ENCODE results near the gene PRICKLE2.

Gene PRICKLE2

DNA sequence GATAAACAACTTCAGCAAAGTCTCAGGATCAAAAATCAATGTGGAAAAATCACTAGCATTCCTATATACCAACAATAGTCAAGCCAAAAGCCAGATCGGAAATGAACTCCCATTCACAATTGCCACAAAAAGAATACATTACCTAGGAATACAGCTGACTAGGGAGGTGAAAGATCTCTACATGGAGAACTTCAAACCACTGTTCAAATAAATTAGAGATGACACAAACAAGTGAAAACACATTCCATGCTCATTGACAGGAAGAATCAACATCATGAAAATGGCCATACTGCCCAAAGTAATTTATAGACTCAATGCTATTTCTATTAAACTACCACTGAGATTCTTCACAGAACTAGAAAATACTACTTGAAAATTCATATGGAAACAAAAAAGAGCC is 107.8 kb downstream of the PRICKLE2 start:
- Histone ChIP-seq H3K9me3 (replicated peaks in 1 of 11) (peaks cover 15 to 40% (median 26%) of the 10 kb centered on the region in 11 experiments), H4K20me1 (no peaks in the 10 kb centered on the region), H3K36me3 (peaks cover 0 to 13% (median 0%) of the 10 kb centered on the region in 11 experiments; a peak in 1 of 22 replicates), H3K9ac (no peak overlapping the region), H3K27me3 (no peaks in the 10 kb centered on the region), H3K4me2 (no peak overlapping the region), H3K4me1 (no peaks in the 10 kb centered on the region), H3K4me3 (no peak overlapping the region), H3K27ac (no peak overlapping the region)
- no peak for TF ChIP-seq Cebpa-rat (IDR thresholded peaks at IDR 0.05)

- Histone ChIP-seq H3K27ac (no peak overlapping the region), H3K9me3 (replicated peaks in 1 of 11) (peaks cover 15 to 40% (median 26%) of the 10 kb centered on the region in 11 experiments), H3K27me3 (no peaks in the 10 kb centered on the region), H3K4me2 (no peak overlapping the region), H3K9ac (no peak overlapping the region), H3K4me1 (no peaks in the 10 kb centered on the region), H4K20me1 (no peaks in the 10 kb centered on the region), H3K36me3 (0 out of 22 replicates have a peak, but pooled peaks cover 0 to 3% (median 0%) of the 10 kb centered on the region in 11 experiments), H3K4me3 (no peak overlapping the region)
- TF ChIP-seq Cebpa-rat (IDR thresholded peaks at IDR 0.05), result no peak
These were observed 110.6 kb downstream of the PRICKLE2 start for GRCh38 chr3:64114651-64115050.

DNA sequence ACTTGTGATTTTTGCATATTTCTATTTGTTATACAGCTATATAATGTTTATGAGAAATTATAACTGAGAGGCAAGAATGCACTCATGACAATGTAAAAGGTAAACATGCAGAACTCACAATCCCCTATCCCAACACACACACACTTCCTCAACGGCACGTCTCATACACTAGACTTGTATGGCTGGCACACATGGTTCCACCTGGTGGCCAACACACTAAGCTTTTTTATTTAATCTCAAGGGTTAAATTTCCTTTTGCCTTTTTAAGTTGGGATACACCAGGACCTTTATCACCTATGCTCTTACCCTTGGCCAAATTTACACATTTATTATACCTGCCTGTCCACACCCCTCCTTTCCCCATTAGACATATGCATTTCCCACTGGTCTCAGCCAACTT is 113.4 kb downstream of the PRICKLE2 start:
- no peak overlapping the region for H3K4me3 ChIP-seq
- no peak for TF ChIP-seq Cebpa-rat (IDR thresholded peaks at IDR 0.05)

DNA sequence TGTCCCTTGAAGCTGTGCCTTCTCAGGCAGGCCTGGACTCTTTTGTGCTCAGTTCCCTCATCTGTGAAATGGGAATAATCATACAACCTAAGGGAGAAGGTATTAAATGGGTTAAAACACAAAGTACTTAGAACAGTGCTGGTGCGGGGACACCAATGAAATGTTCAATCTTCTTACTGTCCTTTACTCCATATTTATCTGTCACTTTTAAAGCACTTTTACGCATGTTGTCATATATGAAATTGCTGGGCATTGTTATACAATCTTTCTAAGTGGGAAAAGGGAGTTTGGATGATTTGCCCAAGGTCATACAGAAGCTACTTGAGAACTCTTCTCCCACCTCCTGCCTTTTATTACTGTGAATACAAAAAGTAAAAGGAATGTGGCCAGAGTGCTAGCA is 114.2 kb downstream of the PRICKLE2 start:
- Histone ChIP-seq H3K27ac (no peak overlapping the region), H3K36me3 (0 out of 22 replicates have a peak, but pooled peaks cover 0 to 3% (median 0%) of the 10 kb centered on the region in 11 experiments), H3K4me3 (no peak overlapping the region), H3K4me1 (no peaks in the 10 kb centered on the region; a peak in 1 of 20 replicates), H3K27me3 (no peaks in the 10 kb centered on the region), H3K9ac (no peak overlapping the region), H3K4me2 (no peak overlapping the region), H3K9me3 (replicated peaks in 1 of 11) (peaks cover 15 to 33% (median 26%) of the 10 kb centered on the region in 11 experiments), H4K20me1 (no peaks in the 10 kb centered on the region)
- no peak for TF ChIP-seq Cebpa-rat (IDR thresholded peaks at IDR 0.05)

More for the DNA sequence above, 113.4 kb downstream of the PRICKLE2 start:
- 0 out of 22 replicates have a peak, but pooled peaks cover 0 to 3% (median 0%) of the 10 kb centered on the region in 11 experiments for H3K36me3 ChIP-seq
- H3K9me3 ChIP-seq (replicated peaks in 1 of 11), result peaks cover 15 to 36% (median 26%) of the 10 kb centered on the region in 11 experiments
- no peak overlapping the region for H3K27ac ChIP-seq
- no peaks in the 10 kb centered on the region for H3K27me3 ChIP-seq
- no peaks in the 10 kb centered on the region for H3K4me1 ChIP-seq
- no peaks in the 10 kb centered on the region for H4K20me1 ChIP-seq
- no peak overlapping the region for H3K4me2 ChIP-seq
- no peak overlapping the region for H3K9ac ChIP-seq

GRCh38 chr3:64110071-64110470 is 115.2 kb downstream of the PRICKLE2 start:
- Histone ChIP-seq H3K27me3 (no peaks in the 10 kb centered on the region), H3K4me1 (no peaks in the 10 kb centered on the region; a peak in 1 of 20 replicates), H3K4me3 (no peak overlapping the region), H3K27ac (no peak overlapping the region), H4K20me1 (no peaks in the 10 kb centered on the region), H3K4me2 (no peak overlapping the region), H3K9ac (no peak overlapping the region), H3K36me3 (0 out of 22 replicates have a peak, but pooled peaks cover 0 to 3% (median 0%) of the 10 kb centered on the region in 11 experiments), H3K9me3 (replicated peaks in 1 of 11) (peaks cover 13 to 23% (median 21%) of the 10 kb centered on the region in 11 experiments)
- TF ChIP-seq Cebpa-rat (IDR thresholded peaks at IDR 0.05), result no peak

GRCh38 chr3:64109438-64109837 is 115.8 kb downstream of the PRICKLE2 start:
- no peaks in the 10 kb centered on the region; a peak in 1 of 20 replicates for H3K4me1 ChIP-seq
- no peak overlapping the region for H3K9ac ChIP-seq
- H4K20me1 ChIP-seq, result no peaks in the 10 kb centered on the region
- no peak for TF ChIP-seq Cebpa-rat (IDR thresholded peaks at IDR 0.05)
- H3K4me2 ChIP-seq, result no peak overlapping the region
- H3K36me3 ChIP-seq, result 0 out of 22 replicates have a peak, but pooled peaks cover 0 to 3% (median 0%) of the 10 kb centered on the region in 11 experiments
- no peak overlapping the region for H3K27ac ChIP-seq
- no peak overlapping the region for H3K4me3 ChIP-seq
- H3K9me3 ChIP-seq (replicated peaks in 1 of 11), result peaks cover 6 to 17% (median 14%) of the 10 kb centered on the region in 11 experiments; a peak in 21 of 22 replicates
- H3K27me3 ChIP-seq, result no peaks in the 10 kb centered on the region

GRCh38 chr3:64108784-64109317 is 116.4 kb downstream of the PRICKLE2 start:
- no peaks in the 10 kb centered on the region; a peak in 1 of 20 replicates for H3K4me1 ChIP-seq
- no peak overlapping the region for H3K4me3 ChIP-seq
- no peak overlapping the region for H3K4me2 ChIP-seq
- peaks cover 3 to 11% (median 8%) of the 10 kb centered on the region in 11 experiments; a peak in 18 of 22 replicates for H3K9me3 ChIP-seq (replicated peaks in 1 of 11)
- TF ChIP-seq Cebpa-rat (IDR thresholded peaks at IDR 0.05), result no peak
- H3K36me3 ChIP-seq, result 0 out of 22 replicates have a peak, but pooled peaks cover 0 to 3% (median 0%) of the 10 kb centered on the region in 11 experiments
- H4K20me1 ChIP-seq, result no peaks in the 10 kb centered on the region
- no peak overlapping the region for H3K9ac ChIP-seq
- H3K27me3 ChIP-seq, result no peaks in the 10 kb centered on the region
- no peak overlapping the region for H3K27ac ChIP-seq

- no peak overlapping the region for H3K4me2 ChIP-seq
- no peak overlapping the region for H3K27ac ChIP-seq
- H3K9me3 ChIP-seq (replicated peaks in 1 of 11), result peaks cover 0 to 6% (median 2%) of the 10 kb centered on the region in 11 experiments; a peak in 9 of 22 replicates
- H4K20me1 ChIP-seq, result no peaks in the 10 kb centered on the region
- H3K4me3 ChIP-seq, result no peak overlapping the region
- no peak for TF ChIP-seq Cebpa-rat (IDR thresholded peaks at IDR 0.05)
- H3K27me3 ChIP-seq, result no peaks in the 10 kb centered on the region
- 0 out of 22 replicates have a peak, but pooled peaks cover 0 to 2% (median 0%) of the 10 kb centered on the region in 11 experiments for H3K36me3 ChIP-seq
- H3K9ac ChIP-seq, result no peak overlapping the region
- no peaks in the 10 kb centered on the region; a peak in 1 of 20 replicates for H3K4me1 ChIP-seq
These were observed 117.0 kb downstream of the PRICKLE2 start for GRCh38 chr3:64108231-64108630.

DNA sequence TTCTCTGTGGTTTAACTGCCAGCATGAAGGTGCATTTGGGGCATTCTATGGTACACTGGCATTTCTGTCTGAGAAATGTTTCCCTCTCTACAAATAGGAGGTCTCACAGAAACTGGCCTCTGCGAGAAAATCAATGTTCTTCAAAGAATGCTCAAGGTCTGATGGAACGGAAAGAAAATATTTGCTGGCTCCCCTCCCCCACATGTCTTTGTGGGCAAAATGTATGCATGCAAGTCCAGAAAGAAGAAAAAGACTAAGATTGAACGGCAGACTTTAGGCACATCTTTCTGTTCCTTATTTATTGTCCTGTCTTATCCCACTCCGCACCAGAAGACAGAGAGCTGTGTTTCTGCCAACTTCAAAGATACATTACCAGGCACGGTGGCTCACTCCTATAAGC is 118.1 kb downstream of the PRICKLE2 start:
- H3K27ac ChIP-seq, result no peak overlapping the region
- no peaks in the 10 kb centered on the region; a peak in 1 of 20 replicates for H3K4me1 ChIP-seq
- no peaks in the 10 kb centered on the region for H3K36me3 ChIP-seq
- H3K4me2 ChIP-seq, result no peak overlapping the region
- TF ChIP-seq Cebpa-rat (IDR thresholded peaks at IDR 0.05), result no peak
- no peak overlapping the region for H3K4me3 ChIP-seq
- H3K27me3 ChIP-seq, result no peaks in the 10 kb centered on the region
- H4K20me1 ChIP-seq, result no peaks in the 10 kb centered on the region
- no peak overlapping the region for H3K9ac ChIP-seq
- H3K9me3 ChIP-seq (replicated peaks in 1 of 11), result no peaks in the 10 kb centered on the region

GRCh38 chr3:64105816-64106215 is 119.5 kb downstream of the PRICKLE2 start:
- no peak for TF ChIP-seq Cebpa-rat (IDR thresholded peaks at IDR 0.05)
- H3K4me3 ChIP-seq, result no peak overlapping the region
- no peaks in the 10 kb centered on the region; a peak in 1 of 20 replicates for H3K4me1 ChIP-seq
- H3K36me3 ChIP-seq, result no peaks in the 10 kb centered on the region
- H3K9me3 ChIP-seq (replicated peaks in 1 of 11), result no peaks in the 10 kb centered on the region
- H4K20me1 ChIP-seq, result no peaks in the 10 kb centered on the region
- H3K27me3 ChIP-seq, result no peaks in the 10 kb centered on the region
- H3K27ac ChIP-seq, result no peak overlapping the region
- no peak overlapping the region for H3K9ac ChIP-seq
- no peak overlapping the region for H3K4me2 ChIP-seq
